ENCODE data around the gene NOL3. TPM values are rescaled to one million over a fixed set of nuclear protein-coding genes. Genes with fewer than 3 reads are reported as not detected.

The NOL3 gene
- total and polyA plus RNA-seq, 12 donors: 71.8 to 132 (median 84.1) TPM

DNA sequence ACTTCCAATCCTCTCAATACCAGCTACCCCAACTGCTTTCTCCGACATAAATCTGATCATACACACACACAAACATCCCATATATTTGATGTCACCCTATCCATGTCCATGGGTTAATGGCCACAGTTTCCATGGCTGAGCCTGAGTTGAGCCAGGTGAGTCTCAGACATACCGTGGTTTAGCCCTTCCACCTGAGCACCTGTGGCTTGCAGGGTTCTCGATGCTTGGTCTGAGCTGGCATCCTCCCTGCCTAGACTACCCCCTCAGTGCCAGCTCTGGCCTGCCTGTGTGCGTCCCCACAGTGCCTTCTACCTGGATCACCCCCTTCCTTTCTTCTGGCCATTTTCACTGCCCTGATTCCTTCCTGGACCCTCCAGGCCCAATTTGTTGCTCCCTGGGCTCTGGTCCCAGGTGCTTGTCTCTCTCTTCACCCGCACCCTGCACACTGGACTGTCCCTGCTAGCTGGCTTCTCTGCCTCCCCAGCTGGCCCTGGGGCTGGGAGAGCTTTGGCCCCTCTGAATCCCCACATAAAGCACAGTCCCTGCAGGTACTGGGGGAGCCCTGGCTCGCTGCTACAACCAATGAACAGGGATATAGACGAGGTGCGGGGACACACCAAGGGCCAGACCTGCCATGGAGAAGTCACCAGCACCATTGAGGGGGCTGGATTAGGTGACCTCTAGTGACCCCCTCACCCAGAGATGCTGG is 35.9 kb downstream of the NOL3 start:
- H3K27me3 ChIP-seq: no peaks in the 10 kb centered on the region
- intact Hi-C loops (cut with DNase I): no loop called here
- H3K4me1 ChIP-seq: no peaks in the 10 kb centered on the region
- no peak for ATAC-seq
- WGBS, 2 donors: 95 to 96% methylated on average over 8 of the region's 8 CpGs
- TF ChIP-seq, protein P1, sequence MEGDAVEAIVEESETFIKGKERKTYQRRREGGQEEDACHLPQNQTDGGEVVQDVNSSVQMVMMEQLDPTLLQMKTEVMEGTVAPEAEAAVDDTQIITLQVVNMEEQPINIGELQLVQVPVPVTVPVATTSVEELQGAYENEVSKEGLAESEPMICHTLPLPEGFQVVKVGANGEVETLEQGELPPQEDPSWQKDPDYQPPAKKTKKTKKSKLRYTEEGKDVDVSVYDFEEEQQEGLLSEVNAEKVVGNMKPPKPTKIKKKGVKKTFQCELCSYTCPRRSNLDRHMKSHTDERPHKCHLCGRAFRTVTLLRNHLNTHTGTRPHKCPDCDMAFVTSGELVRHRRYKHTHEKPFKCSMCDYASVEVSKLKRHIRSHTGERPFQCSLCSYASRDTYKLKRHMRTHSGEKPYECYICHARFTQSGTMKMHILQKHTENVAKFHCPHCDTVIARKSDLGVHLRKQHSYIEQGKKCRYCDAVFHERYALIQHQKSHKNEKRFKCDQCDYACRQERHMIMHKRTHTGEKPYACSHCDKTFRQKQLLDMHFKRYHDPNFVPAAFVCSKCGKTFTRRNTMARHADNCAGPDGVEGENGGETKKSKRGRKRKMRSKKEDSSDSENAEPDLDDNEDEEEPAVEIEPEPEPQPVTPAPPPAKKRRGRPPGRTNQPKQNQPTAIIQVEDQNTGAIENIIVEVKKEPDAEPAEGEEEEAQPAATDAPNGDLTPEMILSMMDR (IDR thresholded peaks at IDR 0.05): no peak
- H3K4me3 ChIP-seq: no peak overlapping the region
- H3K36me3 ChIP-seq: peaks cover 0 to 56% (median 4%) of the 10 kb centered on the region in 9 donors
- H3K9me3 ChIP-seq: no peaks in the 10 kb centered on the region
- DNase-seq: no peak
- no peak overlapping the region for H3K27ac ChIP-seq

DNA sequence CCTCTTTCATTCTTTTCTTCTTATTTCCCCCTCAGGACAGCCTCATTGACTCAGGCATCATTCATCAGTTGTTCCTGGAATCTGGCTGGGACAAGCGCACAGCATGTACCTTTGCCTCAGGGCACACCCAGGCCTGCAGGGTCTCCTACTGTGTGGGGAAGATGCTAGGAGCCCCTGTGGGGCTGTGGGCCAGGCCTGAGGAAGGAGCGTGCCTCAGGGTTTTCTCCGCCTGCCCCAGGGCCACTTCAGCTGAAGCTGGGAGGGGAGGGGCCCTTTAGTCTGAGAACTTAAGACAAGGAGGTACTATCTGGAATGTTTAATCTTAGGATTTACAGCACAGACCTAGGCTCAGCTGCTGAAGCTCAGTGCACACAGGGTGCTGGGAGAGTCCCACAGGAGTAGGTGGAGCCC is 36.5 kb downstream of the NOL3 start:
- 89 to 97% methylated on average over 3 of the region's 3 CpGs for WGBS, 2 donors
- Histone ChIP-seq H3K27ac (no peak overlapping the region), H3K27me3 (no peaks in the 10 kb centered on the region), H3K4me3 (no peak overlapping the region), H3K4me1 (no peaks in the 10 kb centered on the region), H3K9me3 (no peaks in the 10 kb centered on the region), H3K36me3 (peaks cover 0 to 56% (median 3%) of the 10 kb centered on the region in 9 donors)
- ATAC-seq: no peak
- DNase-seq: no peak
- intact Hi-C loops (cut with DNase I): no loop called here
- TF ChIP-seq, protein P1 (IDR thresholded peaks at IDR 0.05): no peak

DNA sequence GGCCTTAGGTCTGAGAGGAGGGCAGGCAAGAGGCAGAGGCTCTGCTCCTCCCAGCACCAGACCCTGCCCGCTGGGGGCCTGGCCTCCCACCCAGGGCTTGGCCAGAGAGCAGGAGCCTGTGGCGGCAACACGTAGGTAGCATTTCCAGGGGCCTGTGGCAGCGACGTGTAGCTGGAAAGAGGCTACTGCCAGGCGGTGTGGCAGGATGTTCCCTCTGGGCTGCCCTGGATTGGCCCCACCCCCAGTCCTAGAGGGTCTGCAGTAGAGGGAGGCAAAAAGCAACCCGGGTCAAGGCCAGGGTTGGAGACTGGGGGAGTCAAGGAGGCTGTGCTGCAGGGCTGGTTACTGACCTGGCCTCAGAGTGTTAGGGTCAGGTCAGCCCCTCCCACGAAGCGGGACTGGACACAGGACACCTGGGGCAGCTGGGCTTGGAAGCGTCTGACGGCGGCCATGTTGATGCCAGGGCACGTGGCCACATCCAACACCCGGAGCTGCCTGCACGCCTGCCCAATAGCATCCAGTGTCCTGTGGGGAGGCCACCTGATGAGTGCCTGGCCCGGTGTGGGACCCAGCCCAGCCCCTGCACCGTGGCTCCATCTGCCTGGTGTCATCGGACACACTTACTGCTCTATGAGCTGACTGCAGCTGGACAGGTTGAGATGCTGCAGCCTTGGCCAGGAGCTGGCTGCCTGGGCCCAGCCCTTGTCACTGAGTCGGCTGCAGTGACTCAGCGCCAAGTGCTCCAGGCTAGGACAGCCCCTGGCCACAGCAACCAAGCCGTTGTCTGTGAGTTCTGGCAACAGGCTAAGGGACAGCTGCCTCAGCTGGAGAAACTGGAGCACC is 37.1 kb downstream of the NOL3 start:
- DNase-seq (no peak), ATAC-seq (no peak)
- Histone ChIP-seq H3K36me3 (peaks cover 0 to 50% (median 0%) of the 10 kb centered on the region in 9 donors), H3K27ac (no peak overlapping the region), H3K27me3 (no peaks in the 10 kb centered on the region), H3K9me3 (no peaks in the 10 kb centered on the region), H3K4me1 (no peaks in the 10 kb centered on the region), H3K4me3 (no peak overlapping the region)
- TF ChIP-seq, protein P1 (IDR thresholded peaks at IDR 0.05): no peak
- intact Hi-C loops (cut with DNase I): no loop called here
- 81 to 82% methylated on average over 21 of the region's 21 CpGs for whole genome bisulfite sequencing, 2 donors

DNA sequence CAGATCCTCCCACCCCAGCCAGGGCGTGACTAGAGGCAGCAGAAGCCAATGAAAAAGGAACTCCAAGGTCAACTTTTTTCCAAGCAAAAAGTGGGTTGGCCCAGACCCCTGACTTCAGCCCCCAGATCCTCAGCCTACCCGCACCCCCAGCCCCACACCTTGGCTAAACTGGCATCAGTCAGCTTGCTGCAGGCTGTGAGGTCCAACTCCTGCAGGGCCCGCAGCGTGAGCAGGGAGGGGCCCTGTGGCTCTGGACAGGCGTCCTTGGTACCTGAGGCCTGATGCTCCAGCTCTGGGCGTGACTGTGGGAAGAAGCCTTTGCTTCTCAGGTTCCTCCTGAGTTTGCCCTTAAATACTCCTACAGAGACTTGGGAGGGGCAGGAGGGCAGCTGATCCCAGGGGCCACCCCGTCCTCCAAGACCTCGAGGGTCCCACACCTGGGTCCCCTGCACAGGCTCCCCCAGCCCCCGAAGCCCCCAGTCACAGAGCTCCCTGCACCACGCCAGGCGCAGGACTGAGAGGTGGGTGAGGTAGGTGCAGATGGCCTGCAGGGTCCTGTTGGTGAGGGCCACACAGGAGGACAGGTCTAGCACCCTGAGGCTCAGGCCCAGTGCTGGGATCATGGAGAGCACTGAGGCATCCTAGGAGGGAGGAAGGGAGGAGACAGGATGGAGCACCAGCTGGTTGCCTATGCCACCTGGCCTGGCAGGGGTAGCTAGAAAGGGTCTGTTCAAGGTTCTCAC is 38.0 kb downstream of the NOL3 start:
- TF ChIP-seq, protein P1 (IDR thresholded peaks at IDR 0.05): no peak
- 93 to 95% methylated on average over 11 of the region's 11 CpGs for WGBS, 2 donors

More for the DNA sequence above, 38.0 kb downstream of the NOL3 start:
- Histone ChIP-seq H3K4me3 (no peak overlapping the region), H3K27me3 (no peaks in the 10 kb centered on the region), H3K9me3 (no peaks in the 10 kb centered on the region), H3K27ac (no peak overlapping the region), H3K36me3 (peaks cover 0 to 42% (median 0%) of the 10 kb centered on the region in 9 donors), H3K4me1 (peaks cover 0 to 7% (median 4%) of the 10 kb centered on the region in 9 donors)
- intact Hi-C loops (cut with DNase I): no loop called here
- ATAC-seq (no peak), DNase-seq (no peak)
